Activated T-cell treated with anti-CD3 and anti-CD28 coated beads for 48 hours (primary cell): ENCODE results near the gene MRPS17.

Source experiments
- DNase-seq: peaks from one replicate; pipeline ENCODE4 v3.0.0-alpha.2; 2020; ENCODE audit warnings: low read depth

The MRPS17 gene

GRCh38 chr7:55970978-55971377, 19.3 kb downstream of the MRPS17 start:
- DNase-seq = no peak

- no peak for DNase-seq
Observed at GRCh38 chr7:55973747-55974250, 22.1 kb downstream of the MRPS17 start.

GRCh38 chr7:55975988-55976633, 24.4 kb downstream of the MRPS17 start:
- DNase-seq = no peak

GRCh38 chr7:55977831-55978230, 26.2 kb downstream of the MRPS17 start:
- no peak for DNase-seq

GRCh38 chr7:55980266-55980665, 28.6 kb downstream of the MRPS17 start:
- DNase-seq = no peak

- no peak for DNase-seq
Observed at GRCh38 chr7:55983537-55983936, 31.9 kb downstream of the MRPS17 start.

GRCh38 chr7:55992346-55992745, 40.7 kb downstream of the MRPS17 start:
- no peak for DNase-seq

GRCh38 chr7:55996856-55997500, 45.3 kb downstream of the MRPS17 start:
- no peak for DNase-seq

- no peak for DNase-seq
Observed at GRCh38 chr7:56003749-56004148, 52.1 kb downstream of the MRPS17 start.
